ENCODE data around the gene NUDCD3. TPM values are rescaled to one million over a fixed set of nuclear protein-coding genes. Genes with fewer than 3 reads are reported as not detected.

NUDCD3 gene
- 10 to 100 TPM; 14.6 to 26.8 (median 23.5) TPM for polyA plus RNA-seq

GRCh38 chr7:44490351-44491200 is at the start of gene NUDCD3:
NUDCD3 (minus strand) TSS chr7:44490658; CDS start chr7:44490600, 58 bp downstream.
- WGBS, 3 donors: 0 to 1% (median 0%) methylated on average over 62 to 63 of the region's 63 CpGs
- peak within 1 kb of the TSS; percentile 95 for H3K27ac ChIP-seq (ENCODE audit: low read depth, low read length)

- WGBS, 3 donors: 85 to 88% (median 86%) methylated on average over 27 of the region's 27 CpGs
Measured at GRCh38 chr7:44539669-44540506, 49.4 kb upstream of the NUDCD3 start.

DNA sequence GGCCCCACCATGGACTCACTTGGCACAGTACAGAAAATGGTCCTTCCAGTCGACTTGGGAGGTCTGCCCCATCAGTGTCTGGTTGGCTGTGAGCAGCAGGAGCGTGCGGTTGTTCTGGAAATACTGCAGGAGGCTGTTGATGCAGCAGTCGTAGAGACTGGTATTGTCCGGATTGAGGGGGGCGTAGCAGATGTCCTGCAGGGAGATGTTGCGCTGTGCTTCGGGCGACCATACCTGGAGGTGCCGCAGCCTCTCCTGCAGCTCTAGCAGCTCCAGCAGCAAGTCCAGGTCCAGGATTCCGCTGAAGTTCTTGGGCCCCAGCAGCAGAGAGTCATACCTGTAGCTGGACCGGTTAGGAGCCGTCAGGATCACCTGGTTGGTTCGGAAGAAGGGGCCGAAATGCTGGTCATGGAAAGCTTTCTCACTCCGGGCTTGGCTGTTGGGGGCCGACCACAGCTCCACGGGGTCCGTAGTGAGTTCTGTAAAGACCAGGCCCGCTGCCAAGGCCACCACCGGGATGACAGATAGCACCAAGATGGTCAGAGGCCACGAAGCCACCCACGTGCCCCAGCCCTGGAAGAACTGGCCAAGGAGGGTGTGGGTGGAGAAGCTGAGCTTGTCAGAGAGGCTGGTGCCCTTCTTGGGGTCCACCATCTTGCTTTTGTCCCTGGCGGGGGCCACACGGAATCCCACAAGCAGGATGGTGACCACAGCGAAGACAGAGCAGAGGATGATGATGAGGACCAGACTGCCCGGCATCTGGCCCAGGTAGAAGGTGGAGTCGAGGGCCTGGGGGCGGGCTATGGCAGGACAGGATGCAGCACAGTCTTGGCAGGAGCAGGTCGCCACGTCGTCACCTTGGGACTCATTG is 48.6 kb upstream of the NUDCD3 start:
- H3K27ac ChIP-seq (ENCODE audit: low read depth, low read length): no peak overlapping the region
- WGBS, 3 donors: 88 to 90% (median 89%) methylated on average over 30 to 32 of the region's 32 CpGs

More at GRCh38 chr7:44539669-44540506, 49.4 kb upstream of the NUDCD3 start:
- H3K27ac ChIP-seq (ENCODE audit: low read depth, low read length): no peak overlapping the region

GRCh38 chr7:44538093-44538797 is 47.8 kb upstream of the NUDCD3 start:
- WGBS, 3 donors: 71 to 89% (median 82%) methylated on average over 17 of the region's 17 CpGs
- no peak overlapping the region for H3K27ac ChIP-seq (ENCODE audit: low read depth, low read length)

DNA sequence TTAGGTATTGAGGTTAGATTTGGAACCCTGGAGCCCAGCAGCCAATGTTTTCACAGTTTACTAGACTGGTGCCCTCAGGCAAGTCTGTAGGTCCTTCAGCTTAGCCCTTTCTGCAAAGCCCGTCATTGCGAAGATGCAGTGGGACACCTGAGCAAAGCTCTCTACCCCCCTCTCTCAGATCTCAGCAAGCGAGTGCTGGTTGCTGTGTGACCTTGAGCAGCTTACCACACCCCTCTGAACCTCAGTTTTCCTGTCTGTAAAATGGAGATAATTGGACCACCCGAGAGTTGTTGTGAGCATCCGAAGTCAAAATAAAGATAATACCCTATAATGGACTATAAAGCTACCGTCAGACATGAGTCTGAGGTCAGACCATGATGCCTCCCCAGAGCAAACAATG is 47.0 kb upstream of the NUDCD3 start:
- 92 to 94% (median 92%) methylated on average over 6 of the region's 6 CpGs for WGBS, 3 donors
- no peak overlapping the region for H3K27ac ChIP-seq (ENCODE audit: low read depth, low read length)

DNA sequence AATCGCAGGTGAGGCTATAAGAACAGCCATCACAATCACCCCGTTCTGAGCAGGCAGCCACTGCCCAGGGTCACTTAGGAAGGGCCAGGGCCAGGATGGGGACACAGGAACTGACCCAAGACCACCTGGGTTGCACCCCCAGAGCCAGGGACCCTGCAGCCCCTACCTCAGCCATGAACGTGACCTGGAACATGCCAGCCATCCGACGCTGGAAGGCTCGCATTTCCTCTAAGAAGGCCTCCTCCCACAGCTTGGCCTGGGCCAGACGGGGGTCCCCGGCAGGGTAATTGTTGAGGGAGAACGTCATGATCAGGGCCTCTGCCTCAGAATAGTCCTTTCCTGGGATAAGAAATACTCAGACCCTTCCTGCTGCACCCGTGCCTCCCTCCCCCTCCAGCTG is 45.6 kb upstream of the NUDCD3 start:
- WGBS, 3 donors: 78 to 86% (median 80%) methylated on average over 10 of the region's 10 CpGs

GRCh38 chr7:44535348-44536064 is 45.0 kb upstream of the NUDCD3 start:
- H3K27ac ChIP-seq (ENCODE audit: low read depth, low read length): no peak overlapping the region
- WGBS, 3 donors: 87 to 93% (median 91%) methylated on average over 8 of the region's 8 CpGs

More for the DNA sequence above, 45.6 kb upstream of the NUDCD3 start:
- no peak overlapping the region for H3K27ac ChIP-seq (ENCODE audit: low read depth, low read length)

DNA sequence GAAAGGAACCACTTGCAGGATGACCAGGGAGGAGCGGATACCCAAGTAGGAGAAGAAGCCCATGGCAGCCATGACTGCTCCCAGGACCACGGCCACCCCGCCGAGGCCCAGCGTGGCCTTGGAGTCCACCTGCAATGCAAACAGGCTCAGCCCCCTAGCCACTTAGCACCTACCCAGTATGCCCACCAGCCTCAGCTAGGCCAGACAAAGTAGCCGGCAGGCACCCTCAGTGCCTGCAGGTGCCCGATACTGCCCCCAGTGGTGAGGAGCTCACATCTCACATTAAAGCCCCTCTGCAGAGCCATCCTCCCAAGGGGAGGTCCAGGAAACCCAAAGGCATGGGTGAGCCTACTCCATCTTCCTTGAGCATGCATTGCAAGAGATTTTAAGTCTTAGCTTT is 44.0 kb upstream of the NUDCD3 start:
- no peak overlapping the region for H3K27ac ChIP-seq (ENCODE audit: low read depth, low read length)
- 53 to 66% (median 64%) methylated on average over 7 of the region's 7 CpGs for WGBS, 3 donors

- H3K27ac ChIP-seq (ENCODE audit: low read depth, low read length): no peak overlapping the region
- 50 to 75% (median 70%) methylated on average over 5 of the region's 5 CpGs for WGBS, 3 donors
Measured at GRCh38 chr7:44534087-44534486, 43.6 kb upstream of the NUDCD3 start.

DNA sequence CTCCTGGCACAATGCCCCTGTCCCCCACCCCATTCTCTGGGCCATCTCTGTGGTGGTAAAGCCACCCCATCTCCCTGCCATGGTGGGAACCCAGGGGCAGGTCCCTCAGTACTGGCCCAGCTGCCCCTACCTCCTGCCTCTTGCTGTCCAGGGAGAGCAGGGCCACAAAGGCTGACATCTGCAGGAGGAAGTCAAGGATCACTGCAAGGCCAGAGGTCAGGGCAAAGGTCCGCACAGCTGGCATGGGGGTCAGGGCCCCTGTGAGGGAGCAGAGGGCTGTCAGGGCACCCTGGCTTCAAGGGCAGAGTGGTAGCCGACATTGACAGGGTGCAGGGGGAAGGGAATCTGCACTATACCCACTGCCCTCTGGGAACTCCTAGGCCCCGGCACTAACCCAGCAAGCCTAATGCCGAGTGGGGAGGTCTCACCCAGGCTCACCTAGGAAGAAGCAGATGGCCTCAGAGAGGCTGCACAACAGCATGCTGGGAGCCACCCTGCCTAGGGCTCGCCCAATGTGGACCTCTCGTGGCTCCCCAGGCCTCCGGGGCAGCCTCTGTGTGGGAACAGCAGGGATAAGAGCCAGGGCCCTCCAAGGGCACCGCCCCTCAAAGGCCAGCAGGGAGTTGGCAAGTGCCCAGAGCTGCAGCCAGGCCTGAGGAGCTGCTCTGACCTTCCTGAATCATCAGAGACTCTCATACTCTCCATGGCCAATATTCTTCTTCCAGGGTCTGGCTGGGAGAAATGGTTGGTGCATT is 43.0 kb upstream of the NUDCD3 start:
- WGBS, 3 donors: 73 to 81% (median 77%) methylated on average over 8 of the region's 8 CpGs

GRCh38 chr7:44531421-44532380 is 41.2 kb upstream of the NUDCD3 start:
- no peak overlapping the region for H3K27ac ChIP-seq (ENCODE audit: low read depth, low read length)
- 83 to 89% (median 83%) methylated on average over 17 of the region's 17 CpGs for WGBS, 3 donors

More for the DNA sequence above, 43.0 kb upstream of the NUDCD3 start:
- no peak overlapping the region for H3K27ac ChIP-seq (ENCODE audit: low read depth, low read length)

DNA sequence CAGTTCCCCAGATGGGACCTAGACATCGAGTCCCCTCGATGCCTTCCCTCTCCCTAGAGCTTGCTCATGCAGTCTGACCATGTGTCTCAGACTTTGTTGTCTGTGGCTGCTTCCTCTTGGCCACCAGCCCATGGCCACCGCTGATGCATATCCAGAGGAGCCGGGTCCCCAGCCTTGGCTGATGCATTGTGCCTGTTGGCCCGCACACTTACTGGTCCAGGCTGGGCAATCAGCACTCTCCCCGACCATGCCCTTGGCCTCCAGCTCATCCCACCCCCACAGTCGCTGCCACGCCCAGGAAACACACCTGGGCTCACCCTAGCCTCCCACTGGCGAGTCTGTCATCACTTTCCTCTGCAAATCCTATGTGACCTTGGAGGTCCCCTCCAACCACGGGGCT is 40.5 kb upstream of the NUDCD3 start:
- 70 to 78% (median 71%) methylated on average over 10 of the region's 10 CpGs for WGBS, 3 donors
- no peak overlapping the region for H3K27ac ChIP-seq (ENCODE audit: low read depth, low read length)

GRCh38 chr7:44524811-44525388 is 34.4 kb upstream of the NUDCD3 start:
- H3K27ac ChIP-seq (ENCODE audit: low read depth, low read length): no peak overlapping the region
- WGBS, 3 donors: 76 to 80% (median 79%) methylated on average over 3 of the region's 3 CpGs

DNA sequence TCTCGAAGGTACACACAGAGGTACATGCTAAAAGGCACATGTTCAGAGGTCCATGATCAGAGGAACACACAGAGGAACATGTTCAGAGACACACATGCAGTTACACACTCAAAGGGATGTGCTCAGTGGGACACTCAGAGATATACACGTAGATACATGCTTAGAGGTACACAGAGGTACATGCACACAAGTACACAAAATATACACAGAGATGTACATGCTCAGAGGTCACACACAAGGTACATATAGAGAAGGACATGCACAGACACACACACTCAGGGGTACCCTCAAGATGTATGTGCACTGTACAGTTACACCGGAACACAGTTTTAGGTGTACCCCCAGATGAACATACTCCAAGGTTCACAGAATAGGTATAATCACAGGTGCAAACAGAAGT is 31.9 kb upstream of the NUDCD3 start:
- WGBS, 3 donors: 86 to 89% (median 89%) methylated on average over 3 of the region's 3 CpGs

More for the DNA sequence above, 31.9 kb upstream of the NUDCD3 start:
- no peak overlapping the region for H3K27ac ChIP-seq (ENCODE audit: low read depth, low read length)
